Measurements from ENCODE around the gene LRIT3.

- TF ChIP-seq CTCF (IDR thresholded peaks at IDR 0.05; ENCODE audit: insufficient read depth, low read length) (no peak), REST (IDR thresholded peaks at IDR 0.05; ENCODE audit: insufficient replicate concordance, low read depth) (no peak), POLR2AphosphoS5 (IDR thresholded peaks at IDR 0.05; ENCODE audit: low read depth) (no peak), GABPA (IDR thresholded peaks at IDR 0.05; ENCODE audit: low read depth) (no peak), SPI1 (IDR thresholded peaks at IDR 0.05; ENCODE audit: borderline replicate concordance, low read depth) (no peak)
Observed at GRCh38 chr4:109821185-109821584, 26.7 kb upstream of the LRIT3 start.
